ENCODE measurements around the gene RAP1GAP. TPM values are rescaled to one million over a fixed set of nuclear protein-coding genes. Genes with fewer than 3 reads are reported as not detected.

Gene RAP1GAP
- total RNA-seq, 1 experiment from 2014 or later, result 7.2 TPM

DNA sequence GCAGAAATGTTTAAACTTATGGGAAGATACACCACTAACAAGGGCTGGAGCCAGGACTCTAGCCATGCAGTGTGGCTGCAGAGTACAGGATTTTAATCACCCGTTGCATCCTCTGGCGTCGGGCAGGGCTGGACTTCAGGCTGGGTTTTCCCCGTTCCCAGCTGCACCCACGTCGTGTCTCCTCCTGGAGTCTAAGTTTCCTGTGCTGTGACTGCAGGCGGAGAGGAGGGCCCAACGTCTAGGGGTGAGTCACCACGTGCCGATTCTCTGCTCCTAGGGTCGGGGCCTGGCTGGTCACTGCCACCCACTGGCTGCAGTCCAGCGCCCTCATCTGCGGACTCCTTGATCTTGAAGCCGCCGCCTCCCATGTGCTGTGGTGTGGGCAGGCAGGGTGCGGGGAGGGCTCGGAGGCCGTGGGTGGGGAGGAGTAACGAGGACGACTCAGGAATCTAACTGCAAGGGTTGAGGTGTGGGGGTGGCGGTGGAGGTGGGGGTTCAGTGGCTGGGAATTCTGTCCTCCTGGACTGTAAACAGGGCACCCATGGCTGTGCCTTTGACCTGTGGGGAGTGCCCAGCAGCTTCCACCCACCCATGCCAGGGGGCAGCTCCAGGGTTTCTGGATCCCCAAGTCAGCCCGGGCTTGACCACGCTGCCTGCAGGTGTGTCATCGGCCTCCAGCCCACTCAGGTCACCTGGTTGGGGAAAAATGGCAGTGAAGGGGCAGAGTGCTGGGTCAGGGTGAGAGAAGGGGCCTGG, 82.1 kb downstream of the RAP1GAP start:
- Histone ChIP-seq H3K4me1 (no peaks in the 10 kb centered on the region), H3K4me3 (ENCODE audit: low read depth, low read length) (no peak overlapping the region), H3K36me3 (ENCODE audit: control insufficient read depth, insufficient read depth, low read length) (no peaks in the 10 kb centered on the region), H3K27me3 (replicated peaks; ENCODE audit: control insufficient read depth, insufficient read depth, low read length) (no peaks in the 10 kb centered on the region), H3K9me3 (no peaks in the 10 kb centered on the region)
- no peaks in the 10 kb centered on the region for H3K36me3 Mint-ChIP-seq (ENCODE audit: insufficient read depth, unreplicated experiment)
- peaks cover 8% of the 10 kb centered on the region for H3K27me3 Mint-ChIP-seq (ENCODE audit: insufficient read depth, unreplicated experiment)
- intact Hi-C loops (cut with micrococcal nuclease; ENCODE audit: unreplicated experiment), result no loop called here
- H3K4me1 Mint-ChIP-seq (ENCODE audit: low read depth, unreplicated experiment), result no peaks in the 10 kb centered on the region
- TF ChIP-seq, protein P1, sequence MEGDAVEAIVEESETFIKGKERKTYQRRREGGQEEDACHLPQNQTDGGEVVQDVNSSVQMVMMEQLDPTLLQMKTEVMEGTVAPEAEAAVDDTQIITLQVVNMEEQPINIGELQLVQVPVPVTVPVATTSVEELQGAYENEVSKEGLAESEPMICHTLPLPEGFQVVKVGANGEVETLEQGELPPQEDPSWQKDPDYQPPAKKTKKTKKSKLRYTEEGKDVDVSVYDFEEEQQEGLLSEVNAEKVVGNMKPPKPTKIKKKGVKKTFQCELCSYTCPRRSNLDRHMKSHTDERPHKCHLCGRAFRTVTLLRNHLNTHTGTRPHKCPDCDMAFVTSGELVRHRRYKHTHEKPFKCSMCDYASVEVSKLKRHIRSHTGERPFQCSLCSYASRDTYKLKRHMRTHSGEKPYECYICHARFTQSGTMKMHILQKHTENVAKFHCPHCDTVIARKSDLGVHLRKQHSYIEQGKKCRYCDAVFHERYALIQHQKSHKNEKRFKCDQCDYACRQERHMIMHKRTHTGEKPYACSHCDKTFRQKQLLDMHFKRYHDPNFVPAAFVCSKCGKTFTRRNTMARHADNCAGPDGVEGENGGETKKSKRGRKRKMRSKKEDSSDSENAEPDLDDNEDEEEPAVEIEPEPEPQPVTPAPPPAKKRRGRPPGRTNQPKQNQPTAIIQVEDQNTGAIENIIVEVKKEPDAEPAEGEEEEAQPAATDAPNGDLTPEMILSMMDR (IDR thresholded peaks at IDR 0.05; ENCODE audit: insufficient read depth in 1 of 2, low read depth in 1 of 2, low read length in 1 of 2, severe bottlenecking in 1 of 2, unreplicated experiment in 1 of 2), result no peak
- no peaks in the 10 kb centered on the region for H3K9me3 Mint-ChIP-seq (ENCODE audit: unreplicated experiment)
- no peak overlapping the region for H3K27ac Mint-ChIP-seq (ENCODE audit: unreplicated experiment)
- H3K4me3 Mint-ChIP-seq (ENCODE audit: unreplicated experiment), result no peak overlapping the region
- DNase-seq, result peak; percentile 44 to 47
- BruUV-seq (replicated peaks), result no TSS peak
- ChIA-PET CTCF (interaction anchor here (0.6 kb wide), 1 partner anchor 913 kb away, joined by 4 read pairs; no protein-coding TSS in a partner anchor), POLR2A (no interaction called here)

DNA sequence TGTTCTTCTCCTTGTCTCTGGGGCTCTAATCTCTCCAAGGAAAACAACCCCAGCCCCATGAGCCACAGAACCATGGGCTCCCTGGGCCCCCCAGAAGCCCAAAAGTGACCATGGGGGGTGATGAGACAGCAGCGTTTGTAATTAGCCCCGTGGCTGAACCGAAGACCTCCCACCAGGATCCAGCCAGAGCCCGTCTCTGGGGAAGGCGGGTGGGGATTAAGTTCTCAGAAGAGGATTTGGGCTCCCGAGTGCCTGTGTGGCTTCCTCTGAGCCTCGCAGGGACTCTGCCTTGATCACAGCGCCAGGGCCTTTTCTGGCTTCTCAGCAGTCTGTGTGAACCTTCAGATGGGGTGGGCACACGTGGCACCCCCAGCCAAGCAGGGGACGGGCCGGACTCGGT, 82.9 kb downstream of the RAP1GAP start:
- no peak overlapping the region for H3K27ac Mint-ChIP-seq (ENCODE audit: unreplicated experiment)
- DNase-seq, result no peak
- BruUV-seq (replicated peaks), result no TSS peak
- H3K9me3 Mint-ChIP-seq (ENCODE audit: unreplicated experiment), result no peaks in the 10 kb centered on the region
- no peaks in the 10 kb centered on the region for H3K36me3 Mint-ChIP-seq (ENCODE audit: insufficient read depth, unreplicated experiment)
- no peaks in the 10 kb centered on the region for H3K9me3 ChIP-seq
- peaks cover 8% of the 10 kb centered on the region for H3K27me3 Mint-ChIP-seq (ENCODE audit: insufficient read depth, unreplicated experiment)
- no peak overlapping the region for H3K4me3 ChIP-seq (ENCODE audit: low read depth, low read length)
- H3K4me1 ChIP-seq, result no peaks in the 10 kb centered on the region
- H3K4me1 Mint-ChIP-seq (ENCODE audit: low read depth, unreplicated experiment), result no peaks in the 10 kb centered on the region
- TF ChIP-seq, protein P1 (IDR thresholded peaks at IDR 0.05; ENCODE audit: insufficient read depth in 1 of 2, low read depth in 1 of 2, low read length in 1 of 2, severe bottlenecking in 1 of 2, unreplicated experiment in 1 of 2), result no peak
- H3K4me3 Mint-ChIP-seq (ENCODE audit: unreplicated experiment), result no peak overlapping the region
- H3K27me3 ChIP-seq (replicated peaks; ENCODE audit: control insufficient read depth, insufficient read depth, low read length), result no peaks in the 10 kb centered on the region
- intact Hi-C loops (cut with micrococcal nuclease; ENCODE audit: unreplicated experiment), result no loop called here
- POLR2A ChIA-PET, result no interaction called here
- H3K36me3 ChIP-seq (ENCODE audit: control insufficient read depth, insufficient read depth, low read length), result no peaks in the 10 kb centered on the region
- CTCF ChIA-PET, result no interaction called here

DNA sequence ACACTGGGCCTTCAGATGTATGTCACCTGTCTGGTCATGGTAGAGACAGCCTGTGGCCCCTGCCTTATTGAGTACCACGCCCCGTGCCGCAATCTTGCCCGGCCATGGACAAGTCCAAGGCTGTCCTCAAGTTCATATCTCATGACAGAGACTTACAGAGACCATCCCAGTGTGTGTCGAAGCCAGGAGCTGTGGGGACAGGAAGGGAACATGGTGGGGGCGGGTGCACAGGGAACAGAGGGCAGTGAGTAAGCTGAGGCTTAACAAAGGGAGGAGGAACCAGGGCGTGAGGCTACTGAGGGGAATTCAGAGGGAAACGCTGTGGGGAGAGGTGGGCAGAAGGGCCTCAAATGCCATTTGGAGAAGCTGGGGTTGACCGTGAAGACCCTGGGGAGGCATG, 84.1 kb downstream of the RAP1GAP start:
- POLR2A ChIA-PET, result no interaction called here
- H3K27ac Mint-ChIP-seq (ENCODE audit: unreplicated experiment), result no peak overlapping the region
- no peaks in the 10 kb centered on the region for H3K4me1 Mint-ChIP-seq (ENCODE audit: low read depth, unreplicated experiment)
- Histone ChIP-seq H3K9me3 (no peaks in the 10 kb centered on the region), H3K36me3 (ENCODE audit: control insufficient read depth, insufficient read depth, low read length) (no peaks in the 10 kb centered on the region), H3K27me3 (replicated peaks; ENCODE audit: control insufficient read depth, insufficient read depth, low read length) (no peaks in the 10 kb centered on the region), H3K4me1 (no peaks in the 10 kb centered on the region), H3K4me3 (ENCODE audit: low read depth, low read length) (no peak overlapping the region)
- no peaks in the 10 kb centered on the region for H3K36me3 Mint-ChIP-seq (ENCODE audit: insufficient read depth, unreplicated experiment)
- no TSS peak for BruUV-seq (replicated peaks)
- peaks cover 8% of the 10 kb centered on the region for H3K27me3 Mint-ChIP-seq (ENCODE audit: insufficient read depth, unreplicated experiment)
- intact Hi-C loops (cut with micrococcal nuclease; ENCODE audit: unreplicated experiment), result no loop called here
- CTCF ChIA-PET, result interaction anchor here (0.6 kb wide), 1 partner anchor 217 kb away, joined by 3 read pairs; no protein-coding TSS in a partner anchor
- no peak for DNase-seq
- no peaks in the 10 kb centered on the region for H3K9me3 Mint-ChIP-seq (ENCODE audit: unreplicated experiment)
- no peak overlapping the region for H3K4me3 Mint-ChIP-seq (ENCODE audit: unreplicated experiment)
- TF ChIP-seq, protein P1 (IDR thresholded peaks at IDR 0.05; ENCODE audit: insufficient read depth in 1 of 2, low read depth in 1 of 2, low read length in 1 of 2, severe bottlenecking in 1 of 2, unreplicated experiment in 1 of 2), result no peak
